ENCODE results near the gene MATCAP1. TPM values are rescaled to one million over a fixed set of nuclear protein-coding genes. Genes with fewer than 3 reads are reported as not detected.

The MATCAP1 gene
- total and polyA plus RNA-seq, 2 donors from 2014 or later, result 15.5 to 38.8 TPM

GRCh38 chr16:67176662-67177061, 7.1 kb downstream of the MATCAP1 start:
- no peaks in the 10 kb centered on the region for H3K9me3 ChIP-seq (ENCODE audit: control insufficient read depth in 2 of 3, insufficient read depth in 1 of 3, low read length in 3 of 3)
- no peak overlapping the region for H3K9ac ChIP-seq (ENCODE audit: low read length in 3 of 3)
- FAIRE-seq, result no peak
- TF ChIP-seq CTCF (IDR thresholded peaks at IDR 0.05; ENCODE audit: borderline replicate concordance, extremely low read depth, insufficient read depth), result no peak
- H3K4me3 ChIP-seq (ENCODE audit: low read length in 3 of 3), result no peak overlapping the region
- H3K27ac ChIP-seq (ENCODE audit: low read depth in 2 of 2, low read length in 2 of 2), result no peak overlapping the region
- peaks cover 14% of the 10 kb centered on the region for H3K27me3 ChIP-seq (ENCODE audit: control insufficient read depth, insufficient read depth, low read length)
- peak in 1 of 5 donors; percentile 80 for DNase-seq
- intact Hi-C loops (cut with DNase I), result no loop called here
- H3K4me1 ChIP-seq (ENCODE audit: control insufficient read depth in 2 of 3, insufficient read depth in 2 of 3, low read depth in 1 of 3, low read length in 3 of 3), result peaks cover 0 to 33% (median 5%) of the 10 kb centered on the region in 3 donors
- H3K36me3 ChIP-seq (ENCODE audit: control insufficient read depth in 2 of 3, insufficient read depth in 3 of 3, low read length in 3 of 3), result no peaks in the 10 kb centered on the region

- Histone ChIP-seq H3K27me3 (ENCODE audit: control insufficient read depth, insufficient read depth, low read length) (peaks cover 16% of the 10 kb centered on the region), H3K4me1 (ENCODE audit: control insufficient read depth in 2 of 3, insufficient read depth in 2 of 3, low read depth in 1 of 3, low read length in 3 of 3) (peaks cover 0 to 41% (median 9%) of the 10 kb centered on the region in 3 donors), H3K36me3 (ENCODE audit: control insufficient read depth in 2 of 3, insufficient read depth in 3 of 3, low read length in 3 of 3) (no peaks in the 10 kb centered on the region), H3K4me3 (ENCODE audit: low read length in 3 of 3) (peak overlapping the region in 2 of 3 donors; percentile 29 to 64), H3K27ac (ENCODE audit: low read depth in 2 of 2, low read length in 2 of 2) (peak overlapping the region; percentile 81 to 90), H3K9me3 (ENCODE audit: control insufficient read depth in 2 of 3, insufficient read depth in 1 of 3, low read length in 3 of 3) (no peaks in the 10 kb centered on the region), H3K9ac (ENCODE audit: low read length in 3 of 3) (peak overlapping the region in 1 of 3 donors; percentile 71)
- FAIRE-seq, result no peak
- intact Hi-C loops (cut with DNase I), result no loop called here
- no peak for TF ChIP-seq CTCF (IDR thresholded peaks at IDR 0.05; ENCODE audit: borderline replicate concordance, extremely low read depth, insufficient read depth)
- DNase-seq, result peak in 2 of 5 donors; percentile 57 to 82
Measured at GRCh38 chr16:67174706-67175231, 9.0 kb downstream of the MATCAP1 start.

GRCh38 chr16:67173808-67174705, 9.7 kb downstream of the MATCAP1 start:
- peak overlapping the region in 2 of 3 donors; percentile 32 to 71 for H3K9ac ChIP-seq (ENCODE audit: low read length in 3 of 3)
- DNase-seq (peak; percentile 78 to 96 (median 84)), FAIRE-seq (no peak)
- peaks cover 0 to 46% (median 9%) of the 10 kb centered on the region in 3 donors for H3K4me1 ChIP-seq (ENCODE audit: control insufficient read depth in 2 of 3, insufficient read depth in 2 of 3, low read depth in 1 of 3, low read length in 3 of 3)
- H3K36me3 ChIP-seq (ENCODE audit: control insufficient read depth in 2 of 3, insufficient read depth in 3 of 3, low read length in 3 of 3), result no peaks in the 10 kb centered on the region
- no peaks in the 10 kb centered on the region for H3K9me3 ChIP-seq (ENCODE audit: control insufficient read depth in 2 of 3, insufficient read depth in 1 of 3, low read length in 3 of 3)
- H3K27me3 ChIP-seq (ENCODE audit: control insufficient read depth, insufficient read depth, low read length), result peaks cover 19% of the 10 kb centered on the region
- H3K4me3 ChIP-seq (ENCODE audit: low read length in 3 of 3), result peak overlapping the region; percentile 28 to 64 (median 47)
- TF ChIP-seq CTCF (IDR thresholded peaks at IDR 0.05; ENCODE audit: borderline replicate concordance, extremely low read depth, insufficient read depth), result peak; percentile 23
- intact Hi-C loops (cut with DNase I), result no loop called here
- H3K27ac ChIP-seq (ENCODE audit: low read depth in 2 of 2, low read length in 2 of 2), result peak overlapping the region; percentile 81 to 90
